IPS-18a (cell line): ENCODE data around the gene ALDH1L1.

Source experiments
- H3K27ac ChIP-seq: one replicate; pipeline ENCODE4 v1.5.1; 2013; ENCODE audit warnings: low read length
- H3K27me3 ChIP-seq: one replicate; pipeline ENCODE4 v1.6.1; 2013; ENCODE audit warnings: mild to moderate bottlenecking, low read length; ENCODE audit not compliant: control insufficient read depth, insufficient read depth
- H3K36me3 ChIP-seq: one replicate; pipeline ENCODE4 v1.6.1; 2013; ENCODE audit warnings: low read depth, low read length; ENCODE audit not compliant: control insufficient read depth
- H3K4me1 ChIP-seq: one replicate; pipeline ENCODE4 v1.6.1; 2013; ENCODE audit warnings: low read depth, low read length; ENCODE audit not compliant: control insufficient read depth
- H3K4me3 ChIP-seq: one replicate; pipeline ENCODE4 v1.5.1; 2013; ENCODE audit warnings: low read length
- H3K9ac ChIP-seq: one replicate; pipeline ENCODE4 v1.6.1; 2013; ENCODE audit warnings: mild to moderate bottlenecking, low read length, moderate library complexity
- H3K9me3 ChIP-seq: one replicate; pipeline ENCODE4 v1.6.1; 2013; ENCODE audit warnings: low read depth, low read length; ENCODE audit not compliant: control insufficient read depth

Gene ALDH1L1

DNA sequence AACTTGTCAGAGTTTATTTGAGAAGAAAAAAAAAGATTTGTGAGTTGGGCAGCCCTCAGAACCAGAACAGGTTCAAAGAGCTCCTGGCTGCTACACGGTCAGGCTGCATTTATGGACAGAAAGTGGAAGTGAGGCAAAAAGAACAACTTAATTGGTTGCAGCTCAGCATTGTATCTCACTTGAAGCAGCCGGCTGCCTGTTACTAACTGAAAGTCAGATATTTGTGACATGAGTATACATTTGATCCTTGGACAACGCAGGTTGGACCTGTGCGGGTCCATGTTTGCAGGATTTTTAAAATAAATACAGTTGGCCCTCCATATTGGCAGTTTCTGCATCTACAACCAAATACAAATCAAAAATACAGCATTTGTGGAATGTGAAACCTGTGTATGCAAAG is 7.5 kb upstream of the ALDH1L1 start:
- H3K4me1 ChIP-seq: no peaks in the 10 kb centered on the region
- H3K9me3 ChIP-seq: no peaks in the 10 kb centered on the region
- no peak overlapping the region for H3K9ac ChIP-seq
- peaks cover 3% of the 10 kb centered on the region for H3K27me3 ChIP-seq
- no peaks in the 10 kb centered on the region for H3K36me3 ChIP-seq
- no peak overlapping the region for H3K4me3 ChIP-seq
- no peak overlapping the region for H3K27ac ChIP-seq

DNA sequence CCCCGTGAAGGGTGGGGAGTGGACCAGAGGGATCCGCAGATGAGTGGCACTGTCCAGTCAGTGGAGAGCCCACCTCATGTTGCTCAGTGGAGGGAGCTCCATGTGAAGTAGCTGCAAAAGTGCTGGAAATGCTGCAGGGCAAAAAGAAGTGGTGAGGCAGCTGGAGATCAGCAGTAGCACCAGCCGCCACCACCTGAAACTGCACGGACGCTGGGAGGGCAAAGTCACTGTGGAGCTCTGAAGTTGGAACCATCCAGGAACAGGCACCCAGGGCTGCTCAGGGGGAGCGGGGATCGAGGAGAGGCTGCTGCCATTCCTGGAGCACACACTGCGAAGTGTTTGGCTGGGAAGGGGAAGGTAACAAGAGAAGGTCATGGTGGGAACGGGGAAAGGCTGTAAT is 6.4 kb upstream of the ALDH1L1 start:
- Histone ChIP-seq H3K4me1 (no peaks in the 10 kb centered on the region), H3K36me3 (no peaks in the 10 kb centered on the region), H3K27ac (no peak overlapping the region), H3K27me3 (peaks cover 15% of the 10 kb centered on the region), H3K9ac (no peak overlapping the region), H3K4me3 (no peak overlapping the region), H3K9me3 (no peaks in the 10 kb centered on the region)

DNA sequence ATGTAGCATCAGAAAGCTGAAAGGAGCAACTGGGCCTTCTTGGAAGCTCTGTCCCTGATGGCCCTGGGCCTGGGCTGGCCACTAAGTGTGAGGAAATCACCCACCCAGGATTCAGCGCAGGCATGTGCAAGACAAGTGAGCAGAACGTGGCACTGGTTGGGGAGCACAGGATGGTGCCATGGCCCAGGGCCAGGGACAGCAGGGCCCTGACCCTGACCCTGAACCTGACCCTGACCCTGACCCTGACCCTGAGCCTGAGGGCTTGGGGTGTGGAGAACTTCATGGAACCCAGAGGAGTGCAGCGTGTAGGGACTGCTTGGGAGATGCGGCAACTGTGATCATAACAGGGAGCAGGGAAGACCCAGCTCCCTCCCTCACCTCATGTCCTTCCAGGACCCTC is 5.9 kb upstream of the ALDH1L1 start:
- no peaks in the 10 kb centered on the region for H3K36me3 ChIP-seq
- no peaks in the 10 kb centered on the region for H3K9me3 ChIP-seq
- H3K27ac ChIP-seq: no peak overlapping the region
- H3K27me3 ChIP-seq: peaks cover 20% of the 10 kb centered on the region
- H3K9ac ChIP-seq: no peak overlapping the region
- H3K4me3 ChIP-seq: no peak overlapping the region
- H3K4me1 ChIP-seq: no peaks in the 10 kb centered on the region

DNA sequence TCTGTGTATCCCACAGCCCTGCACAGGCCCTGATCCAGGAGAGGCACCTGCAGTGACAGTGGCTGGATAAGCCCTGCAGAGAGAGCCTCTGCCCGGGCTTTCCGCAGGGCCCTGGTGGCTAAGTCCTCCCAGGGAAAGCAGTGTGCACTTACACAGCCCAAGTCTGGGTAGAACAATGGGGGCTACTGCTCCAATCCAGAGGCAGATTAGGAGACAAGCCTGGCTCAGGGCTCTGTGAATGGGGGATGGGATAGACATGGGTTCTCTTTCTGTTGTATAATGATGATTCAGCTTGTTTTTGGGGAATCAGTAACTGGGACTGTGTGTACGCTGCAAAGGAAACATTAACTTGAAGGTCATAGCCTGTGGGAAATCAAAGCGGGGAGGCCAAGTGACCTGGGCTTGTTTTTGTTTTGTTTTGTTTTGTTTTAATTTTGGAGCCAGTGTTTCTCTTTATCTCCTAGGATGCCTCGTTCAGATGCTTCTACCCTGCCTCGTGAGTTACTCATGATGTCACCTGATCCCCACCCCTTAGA is 4.1 kb upstream of the ALDH1L1 start:
- H3K9ac ChIP-seq: no peak overlapping the region
- H3K4me1 ChIP-seq: no peaks in the 10 kb centered on the region
- no peak overlapping the region for H3K4me3 ChIP-seq
- no peak overlapping the region for H3K27ac ChIP-seq
- H3K9me3 ChIP-seq: no peaks in the 10 kb centered on the region
- H3K36me3 ChIP-seq: no peaks in the 10 kb centered on the region
- peaks cover 37% of the 10 kb centered on the region for H3K27me3 ChIP-seq

DNA sequence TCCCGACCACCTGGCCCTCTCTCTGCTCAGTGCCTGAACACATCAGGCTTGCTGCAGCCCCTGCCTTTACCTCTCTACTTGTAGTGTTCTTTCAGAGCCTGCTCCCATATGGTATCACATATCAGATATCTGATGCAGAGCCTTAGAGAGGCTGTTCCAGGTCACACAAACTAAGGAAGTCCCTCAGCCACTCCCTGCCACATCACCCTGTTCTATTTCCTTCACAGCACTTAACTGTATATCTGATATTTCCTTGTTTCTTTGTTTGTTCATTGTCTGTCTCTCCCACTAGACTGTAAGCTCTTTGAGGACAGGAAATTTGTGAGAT is 976 bp upstream of the ALDH1L1 start:
- no peak overlapping the region for H3K27ac ChIP-seq

DNA sequence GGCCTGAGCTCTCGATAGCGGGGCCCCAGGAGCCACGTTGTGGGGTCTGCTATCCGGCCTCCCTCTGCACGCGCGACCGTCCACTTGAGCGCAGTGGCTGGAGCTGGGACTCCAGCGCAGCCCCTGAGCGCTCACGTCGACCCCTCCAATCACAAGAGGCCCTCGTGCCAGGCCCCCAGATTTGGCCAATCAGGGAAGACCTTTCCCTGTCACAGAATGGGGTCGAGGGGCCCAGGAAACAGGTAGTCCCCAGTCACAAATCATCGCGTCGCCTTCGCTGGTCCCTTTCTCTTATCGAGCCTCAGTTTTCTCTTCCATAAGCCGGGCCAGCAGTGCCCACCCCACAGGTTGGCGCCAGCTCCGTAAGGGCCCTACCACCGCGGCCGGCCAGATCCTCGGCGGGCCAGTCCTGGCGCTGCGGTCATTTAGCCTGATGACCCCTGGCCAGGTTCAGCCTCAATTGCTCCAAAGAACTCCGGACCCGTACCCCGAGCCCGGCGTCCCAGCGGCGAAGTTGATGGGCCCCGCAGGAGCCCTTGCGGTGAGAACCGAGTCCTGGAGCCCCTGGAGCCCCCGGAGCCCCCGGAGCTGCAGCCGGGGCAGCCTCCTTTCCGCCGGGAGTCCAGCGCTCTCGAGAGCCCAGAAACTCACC is 435 bp downstream of the ALDH1L1 start:
- H3K27ac ChIP-seq: no peak overlapping the region
- peaks cover 48% of the 10 kb centered on the region for H3K27me3 ChIP-seq
- H3K4me1 ChIP-seq: no peaks in the 10 kb centered on the region
- H3K9ac ChIP-seq: no peak overlapping the region
- H3K9me3 ChIP-seq: no peaks in the 10 kb centered on the region
- H3K4me3 ChIP-seq: peak overlapping the region; percentile 66
- H3K36me3 ChIP-seq: no peaks in the 10 kb centered on the region

More for the DNA sequence above, 976 bp upstream of the ALDH1L1 start:
- H3K9me3 ChIP-seq: no peaks in the 10 kb centered on the region
- H3K36me3 ChIP-seq: no peaks in the 10 kb centered on the region
- peak overlapping the region; percentile 66 for H3K4me3 ChIP-seq
- peaks cover 48% of the 10 kb centered on the region for H3K27me3 ChIP-seq
- no peaks in the 10 kb centered on the region for H3K4me1 ChIP-seq
- no peak overlapping the region for H3K9ac ChIP-seq

DNA sequence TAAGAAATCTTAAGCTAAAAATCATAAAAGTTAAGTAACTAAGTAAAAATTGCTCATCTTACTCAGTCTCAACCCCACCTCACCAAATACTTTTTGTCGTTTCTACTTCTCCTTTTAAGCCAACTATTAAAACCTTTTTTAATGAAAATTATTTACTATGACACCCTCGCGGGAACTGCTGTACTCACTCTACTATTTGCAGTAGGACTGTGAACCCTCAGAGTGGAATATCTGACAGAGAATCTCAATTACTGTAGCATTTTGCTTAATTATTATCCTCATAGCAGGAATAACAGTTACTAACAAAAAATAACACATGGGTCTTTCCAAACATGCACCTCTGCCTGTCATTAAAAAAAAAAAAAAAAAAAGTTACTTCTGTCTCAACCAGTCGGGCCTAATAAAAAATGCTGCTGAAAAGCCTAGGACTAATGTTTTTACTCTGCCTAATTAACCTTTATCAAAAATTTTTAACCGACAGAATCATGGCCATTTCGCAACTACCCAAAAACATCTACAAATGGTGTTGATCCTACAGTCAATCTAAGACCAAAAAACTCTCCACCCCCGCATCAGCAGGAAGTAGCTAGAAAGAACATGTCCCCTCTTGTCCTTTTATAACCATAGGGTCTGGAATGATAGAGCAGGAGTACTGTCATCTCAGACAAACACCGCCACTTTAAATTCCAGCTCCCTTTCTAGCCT is 10.2 kb downstream of the ALDH1L1 start:
- Histone ChIP-seq H3K4me1 (peaks cover 11% of the 10 kb centered on the region), H3K27ac (no peak overlapping the region), H3K4me3 (no peak overlapping the region), H3K27me3 (no peaks in the 10 kb centered on the region), H3K36me3 (no peaks in the 10 kb centered on the region), H3K9me3 (no peaks in the 10 kb centered on the region), H3K9ac (no peak overlapping the region)

DNA sequence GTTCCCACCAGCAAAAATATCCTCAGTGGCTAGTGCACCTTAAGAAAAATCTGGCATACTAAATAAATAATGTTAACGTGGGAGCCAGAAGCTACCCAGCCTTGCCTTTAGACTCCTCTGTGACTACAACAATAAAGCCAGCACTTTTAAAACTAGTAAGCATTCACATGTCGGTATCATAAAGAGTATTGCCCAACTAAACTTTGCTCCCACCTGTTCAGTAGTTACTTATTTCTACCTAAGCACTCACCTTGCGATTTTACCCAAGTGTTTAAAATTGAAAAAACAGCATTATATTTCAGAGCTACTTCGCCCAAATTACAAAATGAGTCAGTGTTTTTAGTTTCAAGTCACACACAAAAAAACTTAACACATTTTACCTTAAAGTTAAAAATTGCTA is 12.8 kb downstream of the ALDH1L1 start:
- Histone ChIP-seq H3K27ac (no peak overlapping the region), H3K4me3 (no peak overlapping the region), H3K9me3 (no peaks in the 10 kb centered on the region), H3K4me1 (peaks cover 11% of the 10 kb centered on the region), H3K9ac (no peak overlapping the region), H3K36me3 (no peaks in the 10 kb centered on the region), H3K27me3 (no peaks in the 10 kb centered on the region)

DNA sequence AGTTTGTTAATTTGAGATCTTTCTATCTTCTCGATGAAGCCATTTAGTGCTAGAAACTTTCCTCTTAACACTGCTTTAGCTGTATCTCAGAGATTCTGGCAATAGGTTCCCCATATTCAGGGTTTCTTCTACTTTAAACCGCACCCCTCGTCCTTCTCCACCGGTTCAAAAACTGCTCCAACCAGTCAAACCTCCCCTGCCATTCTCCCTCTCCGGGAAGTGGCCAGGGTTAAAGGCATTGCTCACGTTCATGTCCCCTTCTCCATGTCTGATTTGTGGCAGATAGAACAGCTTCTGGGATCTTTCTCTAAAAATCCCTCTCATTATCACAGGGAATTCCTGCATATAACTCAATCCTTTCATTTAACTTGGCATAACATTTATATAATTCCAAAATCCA is 14.4 kb downstream of the ALDH1L1 start:
- no peaks in the 10 kb centered on the region for H3K27me3 ChIP-seq
- no peaks in the 10 kb centered on the region for H3K9me3 ChIP-seq
- peaks cover 8% of the 10 kb centered on the region for H3K4me1 ChIP-seq
- H3K27ac ChIP-seq: no peak overlapping the region
- no peak overlapping the region for H3K4me3 ChIP-seq
- H3K36me3 ChIP-seq: no peaks in the 10 kb centered on the region
- H3K9ac ChIP-seq: no peak overlapping the region

DNA sequence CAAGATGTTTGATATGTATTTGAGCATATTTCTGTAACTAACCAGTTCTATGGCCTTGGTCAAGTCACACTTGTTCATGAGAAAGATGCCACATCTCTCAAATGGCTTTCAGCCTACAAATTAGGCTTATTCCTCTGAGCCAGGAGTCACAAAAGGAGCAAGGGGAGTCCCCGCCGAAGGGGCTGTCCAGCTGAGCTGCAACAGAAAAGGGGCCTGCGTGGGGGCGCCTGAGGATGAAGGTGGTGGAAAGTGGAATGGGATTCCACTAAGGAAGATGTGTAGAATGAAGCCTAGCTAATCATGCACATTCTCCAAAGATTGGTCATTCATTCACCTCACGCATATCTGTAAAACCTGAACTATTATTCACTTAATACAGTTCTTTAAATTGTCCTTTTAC is 19.1 kb downstream of the ALDH1L1 start:
- Histone ChIP-seq H3K27me3 (no peaks in the 10 kb centered on the region), H3K4me3 (no peak overlapping the region), H3K9me3 (no peaks in the 10 kb centered on the region), H3K9ac (no peak overlapping the region), H3K27ac (no peak overlapping the region), H3K4me1 (no peaks in the 10 kb centered on the region), H3K36me3 (no peaks in the 10 kb centered on the region)

DNA sequence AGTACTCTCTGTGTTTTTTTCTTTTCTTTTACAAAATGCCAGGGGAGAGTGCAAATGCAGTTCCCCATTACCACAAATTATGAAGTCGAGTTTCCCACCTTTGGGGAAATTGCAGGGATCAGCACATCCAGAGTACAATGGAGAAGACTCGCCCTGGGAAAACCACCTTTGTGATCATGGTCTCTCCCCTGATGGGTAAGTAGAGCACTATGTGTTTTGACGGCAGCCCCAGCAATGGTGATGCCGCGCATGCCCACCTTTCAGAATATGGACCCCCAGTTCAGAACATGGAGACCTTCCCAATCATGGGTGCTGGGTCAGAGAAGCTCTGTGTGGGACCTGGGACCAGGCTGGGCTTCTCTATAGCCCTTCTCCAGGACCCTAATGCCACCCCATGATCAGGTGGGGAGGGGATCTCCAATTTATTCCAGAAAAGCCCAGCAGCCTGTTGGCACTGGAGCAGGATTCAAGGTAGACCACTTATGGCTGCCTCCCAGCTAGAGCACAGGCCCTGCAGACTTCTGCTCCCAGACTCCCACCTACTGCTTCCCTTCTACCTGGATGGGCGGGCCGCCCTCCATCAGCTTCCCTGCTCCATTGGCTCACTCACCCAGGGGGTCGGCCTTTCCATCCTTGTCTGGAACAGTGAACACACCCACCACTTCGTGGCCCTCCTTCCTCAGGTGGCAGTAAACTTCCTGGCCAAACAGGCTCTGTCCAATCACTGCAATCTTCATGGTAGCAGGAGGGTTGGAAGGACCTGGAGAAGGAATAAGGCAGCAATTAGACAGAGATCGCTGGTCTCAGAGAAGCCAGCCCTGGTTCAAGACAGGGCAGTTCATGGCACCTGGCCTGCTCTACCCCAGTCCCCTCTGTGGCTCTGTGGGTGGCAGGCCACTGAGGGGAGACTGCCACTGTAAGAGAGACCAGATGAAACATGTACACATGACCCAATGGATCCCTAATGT is 19.9 kb downstream of the ALDH1L1 start:
- Histone ChIP-seq H3K9ac (no peak overlapping the region), H3K4me1 (no peaks in the 10 kb centered on the region), H3K27ac (no peak overlapping the region), H3K4me3 (no peak overlapping the region), H3K36me3 (no peaks in the 10 kb centered on the region), H3K9me3 (no peaks in the 10 kb centered on the region), H3K27me3 (no peaks in the 10 kb centered on the region)
